HEK293T (cell line): ENCODE data around the gene CADPS2.

Source experiments
- CTCF ChIA-PET: fragments of 350-600 bp; formaldehyde crosslinking; extraction: SDS; loops from one replicate; lab custom pipeline; 2021; ENCODE audit warnings: antibody characterized with exemption, inconsistent platforms; lab: Yijun Ruan, JAX
- POLR2A ChIA-PET: fragments of 350-600 bp; formaldehyde crosslinking; extraction: SDS; loops from one replicate; lab custom pipeline; 2020; ENCODE audit warnings: antibody characterized with exemption, inconsistent platforms; lab: Yijun Ruan, JAX
- DNase-seq: peaks from one replicate; pipeline ENCODE4 v3.0.0; 2012; ENCODE audit warnings: mixed read lengths; ENCODE audit errors: extremely low spot score
- ARNT ChIP-seq: fragments of 450-650 bp; IDR thresholded peaks from 2 replicates; pipeline ENCODE4 v1.6.1; 2017; ENCODE audit warnings: mild to moderate bottlenecking
- BHLHE40 ChIP-seq: fragments of 450-650 bp; IDR thresholded peaks from 2 replicates; pipeline ENCODE4 v1.6.1; 2016; ENCODE audit warnings: mild to moderate bottlenecking, moderate library complexity, borderline replicate concordance
- CTBP1 ChIP-seq: fragments of 450-650 bp; IDR thresholded peaks from 2 replicates; pipeline ENCODE4 v1.6.1; 2016; ENCODE audit warnings: borderline replicate concordance
- ELF4 ChIP-seq: fragments of 450-650 bp; IDR thresholded peaks from 2 replicates; pipeline ENCODE4 v1.6.1; 2017; ENCODE audit warnings: antibody characterized with exemption
- FOXA1 ChIP-seq: fragments of 450-650 bp; IDR thresholded peaks from 2 replicates; pipeline ENCODE4 v1.6.1; 2016; ENCODE audit warnings: mild to moderate bottlenecking
- FOXK2 ChIP-seq: fragments of 450-650 bp; IDR thresholded peaks from 2 replicates; pipeline ENCODE4 v1.6.1; 2016; ENCODE audit warnings: mild to moderate bottlenecking
- FOXM1 ChIP-seq: fragments of 450-650 bp; IDR thresholded peaks from 2 replicates; pipeline ENCODE4 v1.6.1; 2017; ENCODE audit warnings: mild to moderate bottlenecking, borderline replicate concordance
- HDGF ChIP-seq: fragments of 450-650 bp; IDR thresholded peaks from 2 replicates; pipeline ENCODE4 v1.6.1; 2017; ENCODE audit warnings: antibody characterized with exemption, borderline replicate concordance
- L3MBTL2 ChIP-seq: fragments of 450-650 bp; conservative IDR thresholded peaks from 2 replicates; pipeline ENCODE4 v1.6.1; 2016; ENCODE audit warnings: mild to moderate bottlenecking
- LEF1 ChIP-seq: fragments of 450-650 bp; IDR thresholded peaks from 2 replicates; pipeline ENCODE4 v1.6.1; 2017; ENCODE audit warnings: mild to moderate bottlenecking, borderline replicate concordance
- NFRKB ChIP-seq: fragments of 450-650 bp; IDR thresholded peaks from 2 replicates; pipeline ENCODE4 v1.6.1; 2016; ENCODE audit warnings: mild to moderate bottlenecking, moderate library complexity
- SP1 ChIP-seq: fragments of 450-650 bp; IDR thresholded peaks from 2 replicates; pipeline ENCODE4 v1.6.1; 2017
- SUZ12 ChIP-seq: fragments of 450-650 bp; IDR thresholded peaks from 2 replicates; pipeline ENCODE4 v1.6.1; 2016; ENCODE audit warnings: mild to moderate bottlenecking
- TARDBP ChIP-seq: fragments of 450-650 bp; IDR thresholded peaks from 2 replicates; pipeline ENCODE4 v1.6.1; 2016
- ZNF384 ChIP-seq: fragments of 450-650 bp; IDR thresholded peaks from 2 replicates; pipeline ENCODE4 v1.6.1; 2016
- TF ChIP-seq, protein P1 (sequence below): fragments of 450-650 bp; IDR thresholded peaks from 2 replicates; pipeline ENCODE4 v1.6.1; 2016

Gene CADPS2

DNA sequence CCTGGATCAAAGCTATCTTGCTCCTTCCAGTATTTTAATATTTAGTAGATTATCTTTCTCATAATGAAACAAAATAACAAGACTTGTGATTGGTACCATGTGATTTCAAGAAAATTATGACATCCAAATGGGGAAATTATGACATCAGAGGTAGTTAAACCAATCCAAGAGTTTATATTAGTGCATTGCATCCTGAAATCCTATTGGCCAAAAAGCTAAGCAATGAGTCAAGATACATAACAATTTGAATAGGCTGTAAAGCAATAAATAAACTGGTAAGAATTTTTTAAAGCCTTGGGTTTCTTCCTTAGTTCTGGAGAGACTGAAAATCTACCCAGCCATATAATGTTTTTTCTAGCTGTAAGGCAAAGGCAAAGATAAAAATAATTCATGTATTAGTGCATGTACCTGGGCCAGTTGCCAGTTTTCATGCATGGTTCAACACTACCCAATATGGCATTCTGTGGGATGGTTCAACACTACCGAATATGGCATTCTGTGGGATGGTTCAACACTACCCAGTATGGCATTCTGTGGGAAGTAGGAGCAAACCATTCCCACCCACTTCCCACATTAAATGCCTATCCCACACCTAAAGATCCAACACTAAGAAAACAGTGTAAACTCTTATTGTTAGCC lies 183.3 kb downstream of the CADPS2 start, which contains the start of gene RNF148:
RNF148 (minus strand) TSS at position 51 of the 639 bp plus-strand sequence. CDS start 172 bp downstream, outside the sequence.
- POLR2A ChIA-PET, result no interaction called here
- no peak for DNase-seq
- CTCF ChIA-PET, result no interaction called here
- TF ChIP-seq L3MBTL2 (no peak), HDGF (no peak)

DNA sequence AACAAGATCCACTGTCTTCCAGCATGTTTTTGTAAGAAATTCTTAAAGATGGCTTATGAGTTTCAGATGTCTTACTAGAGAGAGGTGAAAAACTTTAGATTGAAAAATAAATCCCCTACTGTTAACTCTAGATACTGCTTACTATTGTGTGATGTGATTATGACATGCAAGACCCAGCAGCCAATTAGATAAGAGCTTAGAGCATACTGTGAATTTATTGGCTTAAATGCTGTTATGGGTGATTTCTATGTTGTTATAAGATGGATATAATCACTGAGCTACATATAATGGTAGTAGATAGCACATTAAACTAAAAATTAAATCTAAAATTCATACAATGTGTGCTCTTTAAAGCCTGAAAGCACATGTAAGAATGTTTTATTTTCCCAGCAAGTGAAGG lies 187.2 kb downstream of the CADPS2 start, which contains the start of gene RNF133:
RNF133 (minus strand) TSS at position 101 of the 400 bp plus-strand sequence. CDS start 199 bp downstream, outside the sequence.
- CTCF ChIA-PET, result no interaction called here
- no peak for DNase-seq
- POLR2A ChIA-PET, result interaction anchor here (0.7 kb wide), 1 partner anchor 213 kb away, joined by 3 read pairs; no protein-coding TSS in a partner anchor
- TF ChIP-seq TARDBP (no peak), ARNT (no peak), SP1 (no peak), BHLHE40 (no peak), CTBP1 (no peak), ZNF384 (no peak), FOXM1 (no peak), SUZ12 (no peak), ELF4 (no peak), HDGF (no peak), L3MBTL2 (no peak), FOXA1 (no peak)

DNA sequence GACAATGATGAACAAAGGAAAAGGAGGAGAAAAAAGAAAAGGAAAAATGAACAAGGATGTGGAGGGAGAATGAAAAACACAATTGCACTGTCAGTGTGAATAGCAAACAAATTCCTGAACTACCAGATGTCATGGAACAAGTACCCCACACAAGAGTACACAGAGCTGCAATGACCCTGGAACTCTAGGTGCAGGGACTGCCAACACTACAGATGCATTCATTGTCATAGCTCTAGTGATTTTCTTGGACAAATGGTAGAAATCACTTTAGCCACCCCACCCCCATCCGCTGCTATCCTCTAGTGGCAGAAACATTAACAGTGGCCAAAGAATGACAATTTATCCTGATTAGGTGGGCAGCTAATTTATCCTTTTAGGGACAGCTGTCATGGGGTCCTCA lies 190.4 kb downstream of the CADPS2 start:
- no peak for DNase-seq
- POLR2A ChIA-PET, result no interaction called here
- TF ChIP-seq LEF1, result no peak
- no peak for TF ChIP-seq FOXA1
- CTCF ChIA-PET, result no interaction called here

DNA sequence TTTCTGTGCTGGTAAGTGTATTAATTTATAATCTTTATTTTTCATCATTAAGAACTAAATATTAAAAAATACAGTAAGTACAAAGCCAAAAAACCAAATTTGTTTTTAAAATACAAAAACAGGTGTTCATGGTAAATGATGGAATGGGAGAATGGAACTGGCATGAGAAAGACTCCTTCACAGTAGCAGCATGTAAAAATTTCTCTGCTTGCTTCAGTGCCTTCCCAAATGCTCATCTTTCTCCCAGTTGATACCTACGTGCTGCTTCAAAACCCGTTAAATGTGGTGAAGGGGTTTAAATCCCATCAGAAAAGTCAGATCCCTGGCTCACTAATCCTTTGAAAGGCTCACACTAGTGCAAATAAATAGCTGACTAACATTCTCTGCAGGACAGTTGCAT lies 191.6 kb downstream of the CADPS2 start:
- ChIA-PET POLR2A (no interaction called here), CTCF (no interaction called here)
- DNase-seq, result no peak
- TF ChIP-seq SUZ12 (no peak), CTBP1 (no peak), TARDBP (no peak), LEF1 (no peak), ARNT (no peak), FOXM1 (no peak), FOXK2 (no peak), BHLHE40 (no peak), ELF4 (no peak), SP1 (no peak), NFRKB (no peak), FOXA1 (no peak), L3MBTL2 (no peak), HDGF (no peak), ZNF384 (no peak)
- TF ChIP-seq, protein P1, sequence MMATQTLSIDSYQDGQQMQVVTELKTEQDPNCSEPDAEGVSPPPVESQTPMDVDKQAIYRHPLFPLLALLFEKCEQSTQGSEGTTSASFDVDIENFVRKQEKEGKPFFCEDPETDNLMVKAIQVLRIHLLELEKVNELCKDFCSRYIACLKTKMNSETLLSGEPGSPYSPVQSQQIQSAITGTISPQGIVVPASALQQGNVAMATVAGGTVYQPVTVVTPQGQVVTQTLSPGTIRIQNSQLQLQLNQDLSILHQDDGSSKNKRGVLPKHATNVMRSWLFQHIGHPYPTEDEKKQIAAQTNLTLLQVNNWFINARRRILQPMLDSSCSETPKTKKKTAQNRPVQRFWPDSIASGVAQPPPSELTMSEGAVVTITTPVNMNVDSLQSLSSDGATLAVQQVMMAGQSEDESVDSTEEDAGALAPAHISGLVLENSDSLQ, result no peak

DNA sequence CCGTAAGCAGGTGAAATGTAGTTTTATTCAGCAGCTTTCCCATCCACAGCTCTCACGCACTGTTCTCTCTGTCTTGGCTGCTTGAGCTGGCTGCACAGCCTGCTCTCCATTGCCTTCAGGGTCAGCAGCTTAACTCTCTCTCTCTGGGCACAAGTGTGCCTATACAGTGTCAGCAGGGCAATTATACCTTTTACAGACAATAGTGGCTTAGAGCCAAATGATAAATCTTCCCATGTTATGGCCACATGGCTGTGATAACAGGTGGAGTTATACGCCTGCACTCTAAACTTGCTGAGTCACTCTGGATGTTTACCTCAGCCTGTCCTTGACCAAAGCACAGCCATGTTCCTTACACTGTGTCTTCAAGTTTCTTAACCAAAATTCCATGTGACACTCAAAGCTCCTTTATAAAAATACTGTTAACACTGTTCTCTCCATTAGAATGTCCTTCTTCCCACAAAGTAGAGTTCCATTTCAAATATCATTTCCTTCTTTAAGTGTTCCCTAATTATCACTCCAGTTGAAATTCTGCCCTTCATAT lies 193.4 kb downstream of the CADPS2 start:
- TF ChIP-seq TARDBP (no peak), NFRKB (no peak), FOXA1 (no peak), BHLHE40 (no peak)
- TF ChIP-seq, protein P1, result no peak
- DNase-seq, result no peak
- ChIA-PET POLR2A (no interaction called here), CTCF (no interaction called here)

DNA sequence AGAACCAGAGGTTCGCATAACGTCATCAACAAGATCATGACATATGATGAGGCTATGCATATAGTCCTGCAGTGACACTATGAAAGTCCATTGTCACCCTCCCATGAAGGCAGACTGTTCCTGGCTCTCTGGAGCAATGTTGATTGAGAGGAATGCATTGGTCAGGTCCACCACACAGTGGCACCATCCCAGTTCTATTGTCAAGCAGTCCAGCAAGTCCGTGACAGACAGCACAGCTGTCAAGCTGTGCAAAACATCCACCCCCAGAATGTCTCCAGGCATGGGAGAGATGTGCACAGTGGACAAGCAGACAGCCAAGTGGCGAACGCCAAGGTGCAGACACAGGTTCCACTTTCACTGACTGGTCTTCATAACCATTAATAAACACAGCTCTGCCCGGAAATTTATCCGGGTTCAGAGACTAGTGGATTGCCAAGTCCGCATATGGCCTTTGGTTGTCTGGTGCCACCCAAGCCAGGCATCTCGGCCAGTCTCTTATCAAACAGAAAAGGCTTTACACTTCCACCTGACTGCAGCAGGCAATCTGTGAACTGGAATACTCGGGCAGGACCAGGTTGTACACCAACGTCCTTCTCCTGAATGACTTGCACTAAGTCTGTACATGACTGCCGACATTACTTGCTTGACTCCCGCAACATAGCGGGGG lies 194.6 kb downstream of the CADPS2 start:
- no peak for DNase-seq
- ChIA-PET CTCF (no interaction called here), POLR2A (interaction anchor here (0.7 kb wide), 1 partner anchor 56 kb away, joined by 3 read pairs; no protein-coding TSS in a partner anchor)
- no peak for TF ChIP-seq ZNF384
- TF ChIP-seq SP1, result no peak
- no peak for TF ChIP-seq TARDBP
- TF ChIP-seq L3MBTL2, result no peak
- TF ChIP-seq FOXM1, result no peak

DNA sequence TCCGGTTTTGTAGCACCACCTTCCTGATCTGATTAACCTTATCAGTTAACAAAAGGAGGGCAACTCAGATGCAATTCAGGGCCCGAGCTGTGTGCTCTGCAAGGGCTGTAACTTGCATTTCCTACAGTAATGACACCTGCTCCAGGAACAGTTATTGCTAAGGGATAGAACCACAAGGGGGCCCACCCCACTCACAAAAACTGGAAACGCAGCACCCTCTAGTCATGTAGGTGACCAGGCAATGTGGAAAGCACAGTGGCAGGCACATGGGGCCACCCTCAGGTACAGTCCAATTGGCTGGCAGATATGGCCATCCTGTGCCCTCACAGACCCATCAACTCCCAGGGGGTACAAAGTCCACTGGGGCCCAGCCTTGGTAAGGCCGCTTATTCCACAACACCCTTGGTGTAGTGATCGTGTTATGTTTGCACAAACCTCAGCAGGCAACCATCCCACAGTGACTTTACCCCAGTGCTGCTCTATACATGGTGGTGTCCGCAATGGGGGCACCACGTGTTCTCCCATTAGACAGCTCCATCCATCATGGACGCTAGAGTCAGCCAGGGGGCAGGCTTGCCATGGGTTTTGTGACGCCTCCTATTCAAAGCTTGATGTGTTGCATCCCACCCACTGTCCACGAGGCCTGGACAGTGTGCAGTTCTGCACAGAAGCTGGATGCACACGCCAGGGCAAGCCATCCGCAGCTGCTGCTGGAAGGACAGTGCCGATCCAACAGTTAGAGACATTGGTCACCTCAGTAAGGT lies 196.7 kb downstream of the CADPS2 start:
- no peak for DNase-seq
- ChIA-PET POLR2A (no interaction called here), CTCF (no interaction called here)
- TF ChIP-seq ELF4, result no peak
- TF ChIP-seq NFRKB, result no peak
- TF ChIP-seq HDGF, result no peak
- TF ChIP-seq FOXM1, result no peak
